ENCODE data around the gene KCNK6. TPM values are rescaled to one million over a fixed set of nuclear protein-coding genes. Genes with fewer than 3 reads are reported as not detected.
"Not testable (repeated sequence)": the region's sequence is repeated elsewhere in the genome, so short reads cannot be mapped to it uniquely, and the experiment has no call there.

KCNK6 gene
- total RNA-seq, 2 donors from 2014 or later = 8.6 to 13.8 TPM

DNA sequence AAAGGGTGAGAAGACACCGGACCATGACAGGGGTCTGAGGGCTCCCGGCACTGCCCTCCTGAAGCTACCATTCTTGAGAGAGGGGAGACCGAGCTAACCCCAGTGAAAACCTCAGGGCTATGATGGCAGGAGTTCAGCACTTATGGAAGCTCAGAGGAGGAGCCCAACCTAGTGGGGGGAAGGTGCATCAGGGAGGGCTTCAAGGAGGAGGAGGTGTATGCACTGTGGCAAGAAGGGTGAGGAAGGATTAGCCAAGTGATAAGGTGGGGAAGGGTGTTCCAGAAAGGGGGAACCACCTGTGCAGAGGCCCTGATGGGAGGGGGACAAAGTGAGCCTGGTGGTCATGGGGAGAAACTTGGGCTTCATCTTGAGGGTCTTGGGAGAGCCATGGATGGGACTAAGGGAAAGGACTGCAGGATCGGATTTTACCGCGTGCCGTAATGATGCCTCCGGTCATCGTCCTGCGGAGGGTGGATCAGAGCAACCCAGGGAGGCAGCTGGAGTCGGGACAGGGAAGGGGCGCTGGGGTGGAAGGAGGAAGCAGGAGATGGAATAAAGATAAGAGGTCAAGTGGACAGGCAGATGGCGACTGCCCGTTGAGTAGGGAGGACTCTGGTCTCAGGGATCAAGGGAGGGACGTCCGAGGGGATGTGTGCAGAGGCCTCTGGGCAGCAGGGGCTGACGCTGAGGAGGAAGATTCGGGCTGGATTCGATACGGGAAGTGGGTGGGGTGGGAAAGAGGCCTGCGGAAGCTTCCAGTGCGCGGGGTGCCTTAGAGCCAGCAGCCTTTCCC lies 41.4 kb downstream of the KCNK6 start:
- no peak for TF ChIP-seq POLR2A (IDR thresholded peaks at IDR 0.05)
- TF ChIP-seq, protein P1, sequence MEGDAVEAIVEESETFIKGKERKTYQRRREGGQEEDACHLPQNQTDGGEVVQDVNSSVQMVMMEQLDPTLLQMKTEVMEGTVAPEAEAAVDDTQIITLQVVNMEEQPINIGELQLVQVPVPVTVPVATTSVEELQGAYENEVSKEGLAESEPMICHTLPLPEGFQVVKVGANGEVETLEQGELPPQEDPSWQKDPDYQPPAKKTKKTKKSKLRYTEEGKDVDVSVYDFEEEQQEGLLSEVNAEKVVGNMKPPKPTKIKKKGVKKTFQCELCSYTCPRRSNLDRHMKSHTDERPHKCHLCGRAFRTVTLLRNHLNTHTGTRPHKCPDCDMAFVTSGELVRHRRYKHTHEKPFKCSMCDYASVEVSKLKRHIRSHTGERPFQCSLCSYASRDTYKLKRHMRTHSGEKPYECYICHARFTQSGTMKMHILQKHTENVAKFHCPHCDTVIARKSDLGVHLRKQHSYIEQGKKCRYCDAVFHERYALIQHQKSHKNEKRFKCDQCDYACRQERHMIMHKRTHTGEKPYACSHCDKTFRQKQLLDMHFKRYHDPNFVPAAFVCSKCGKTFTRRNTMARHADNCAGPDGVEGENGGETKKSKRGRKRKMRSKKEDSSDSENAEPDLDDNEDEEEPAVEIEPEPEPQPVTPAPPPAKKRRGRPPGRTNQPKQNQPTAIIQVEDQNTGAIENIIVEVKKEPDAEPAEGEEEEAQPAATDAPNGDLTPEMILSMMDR (IDR thresholded peaks at IDR 0.05) = no peak
- ATAC-seq (no peak), DNase-seq (no peak)
- H3K27ac ChIP-seq = no peak overlapping the region
- intact Hi-C loops (cut with DNase I) = no loop called here
- H3K9me3 ChIP-seq = no peaks in the 10 kb centered on the region
- WGBS, 2 donors = 14 to 20% methylated on average over 21 to 23 of the region's 23 CpGs
- peaks cover 15% of the 10 kb centered on the region for H3K4me1 ChIP-seq
- H3K36me3 ChIP-seq (replicated peaks in 1 of 2; ENCODE audit: insufficient read depth in 1 of 2, low read depth in 2 of 2) = no peaks in the 10 kb centered on the region
- H3K4me3 ChIP-seq = no peak overlapping the region
- H3K27me3 ChIP-seq = peaks cover 0 to 5% of the 10 kb centered on the region in 2 donors

DNA sequence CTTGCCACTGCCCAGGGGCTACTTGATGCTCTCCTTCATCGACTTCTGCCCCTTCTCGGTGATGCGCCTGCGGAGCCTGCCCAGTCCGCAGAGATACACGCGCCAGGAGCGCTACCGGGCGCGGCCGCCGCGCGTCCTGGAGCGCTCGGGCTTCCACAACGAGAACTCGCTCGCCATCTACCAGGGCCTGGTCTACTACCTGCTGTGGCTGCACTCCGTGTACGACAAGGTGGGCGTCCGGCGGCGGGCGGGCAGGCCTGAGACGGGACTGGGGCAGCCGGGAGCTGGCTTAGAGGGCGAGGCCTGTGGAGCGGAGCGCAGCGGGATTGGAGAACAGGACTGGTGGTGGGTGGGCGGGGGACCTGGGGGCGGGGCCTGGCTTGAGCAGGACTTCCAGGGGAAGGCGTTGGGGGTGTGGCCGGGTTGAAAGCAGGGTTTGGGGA lies 42.0 kb downstream of the KCNK6 start:
- Histone ChIP-seq H3K4me1 (peaks cover 15% of the 10 kb centered on the region), H3K36me3 (replicated peaks in 1 of 2; ENCODE audit: insufficient read depth in 1 of 2, low read depth in 2 of 2) (no peaks in the 10 kb centered on the region), H3K9me3 (no peaks in the 10 kb centered on the region), H3K27me3 (peaks cover 0 to 5% of the 10 kb centered on the region in 2 donors), H3K27ac (peak overlapping the region in 1 of 4 donors; percentile 64), H3K4me3 (peak overlapping the region; percentile 28 to 57)
- DNase-seq (peak; percentile 60 to 83 (median 78)), ATAC-seq (peak; percentile 88)
- WGBS, 2 donors = 0% methylated on average over 5 to 33 of the region's 37 CpGs
- intact Hi-C loops (cut with DNase I) = no loop called here
- TF ChIP-seq POLR2A (IDR thresholded peaks at IDR 0.05) = no peak
- TF ChIP-seq, protein P1 (IDR thresholded peaks at IDR 0.05) = peak in 6 of 7 experiments; percentile 11 to 56 (median 26)

DNA sequence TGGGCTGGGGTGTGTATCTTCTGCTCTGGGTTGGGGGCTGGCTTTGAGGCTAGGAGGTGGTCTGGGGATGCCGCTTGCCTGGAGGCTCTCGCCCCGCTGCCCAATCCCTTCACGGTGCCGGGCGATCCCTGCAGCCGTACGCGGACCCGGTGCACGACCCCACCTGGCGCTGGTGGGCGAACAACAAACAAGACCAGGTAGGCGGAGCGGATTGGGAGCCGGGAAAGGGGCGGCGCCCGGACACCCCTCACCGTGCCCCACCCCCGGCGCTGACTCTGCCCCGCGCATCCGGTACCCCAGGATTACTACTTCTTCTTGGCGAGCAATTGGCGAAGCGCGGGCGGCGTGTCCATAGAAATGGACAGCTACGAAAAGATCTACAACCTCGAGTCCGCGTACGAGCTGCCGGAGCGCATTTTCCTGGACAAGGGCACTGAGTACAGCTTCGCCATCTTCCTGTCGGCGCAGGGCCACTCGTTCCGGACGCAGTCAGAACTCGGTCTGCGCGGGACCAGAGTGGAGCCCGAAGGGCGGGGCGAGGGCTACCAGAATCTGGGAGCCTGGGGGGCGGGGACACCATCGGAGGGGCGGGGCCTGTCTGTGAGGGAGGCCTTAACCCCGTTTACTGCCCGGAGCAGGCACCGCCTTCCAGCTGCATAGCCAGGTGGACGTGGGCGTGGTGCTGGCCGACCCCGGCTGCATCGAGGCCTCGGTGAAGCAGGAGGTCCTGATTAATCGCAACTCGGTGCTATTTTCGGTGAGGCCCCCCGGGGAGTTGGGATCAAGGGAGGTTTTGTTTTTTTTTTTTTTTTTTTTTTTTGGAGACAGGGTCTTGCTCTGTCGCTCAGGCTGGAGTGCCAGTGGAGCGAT lies 42.7 kb downstream of the KCNK6 start:
- DNase-seq (peak; percentile 73 to 85 (median 82)), ATAC-seq (peak; percentile 64)
- H3K36me3 ChIP-seq (replicated peaks in 1 of 2; ENCODE audit: insufficient read depth in 1 of 2, low read depth in 2 of 2) = no peaks in the 10 kb centered on the region
- WGBS, 2 donors = 2 to 5% methylated on average over 14 to 61 of the region's 68 CpGs
- peaks cover 15% of the 10 kb centered on the region for H3K4me1 ChIP-seq
- H3K27me3 ChIP-seq = peaks cover 0 to 5% of the 10 kb centered on the region in 2 donors
- H3K9me3 ChIP-seq = no peaks in the 10 kb centered on the region
- peak overlapping the region; percentile 28 to 57 for H3K4me3 ChIP-seq
- TF ChIP-seq, protein P1 (IDR thresholded peaks at IDR 0.05) = no peak
- TF ChIP-seq POLR2A (IDR thresholded peaks at IDR 0.05) = peak in 1 of 3 donors; percentile 14
- intact Hi-C loops (cut with DNase I) = no loop called here
- peak overlapping the region in 2 of 4 donors; percentile 22 to 64 for H3K27ac ChIP-seq

DNA sequence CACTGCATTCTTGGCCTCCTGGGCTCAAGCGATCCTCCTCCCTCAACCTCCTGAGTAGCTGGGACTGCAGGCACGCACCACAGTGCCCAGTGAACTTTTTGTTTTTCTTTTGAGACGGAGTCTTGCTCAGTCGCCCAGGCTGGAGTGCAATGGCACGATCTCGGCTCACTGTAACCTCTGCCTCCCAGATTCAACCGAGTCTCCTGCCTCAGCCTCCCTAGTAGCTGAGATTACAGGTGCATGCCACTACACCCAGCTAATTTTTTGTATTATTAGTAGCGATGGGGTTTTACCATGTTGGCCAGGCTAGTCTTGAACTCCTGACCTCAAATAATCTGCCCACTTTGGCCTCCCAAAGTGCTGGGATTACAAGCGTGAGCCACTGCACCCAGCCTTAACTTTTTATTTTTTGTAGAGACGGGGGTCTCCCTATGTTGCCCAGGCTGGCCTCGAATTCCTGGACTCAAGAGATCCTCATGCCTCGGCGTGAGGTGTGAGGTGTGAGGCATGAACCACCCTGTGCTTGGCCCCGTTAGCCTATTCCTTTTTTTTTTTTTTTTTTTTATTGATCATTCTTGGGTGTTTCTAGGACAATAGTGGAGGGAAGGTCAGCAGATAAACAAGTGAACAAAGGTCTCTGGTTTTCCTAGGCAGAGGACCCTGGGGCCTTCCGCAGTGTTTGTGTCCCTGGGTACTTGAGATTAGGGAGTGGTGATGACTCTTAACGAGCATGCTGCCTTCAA lies 43.5 kb downstream of the KCNK6 start:
- intact Hi-C loops (cut with DNase I); H3K27ac ChIP-seq; H3K27me3 ChIP-seq; H3K4me3 ChIP-seq; ATAC-seq; H3K9me3 ChIP-seq; H3K36me3 ChIP-seq (replicated peaks in 1 of 2; ENCODE audit: insufficient read depth in 1 of 2, low read depth in 2 of 2); DNase-seq: not testable (repeated sequence)
- 59 to 71% methylated on average over 14 of the region's 16 CpGs for WGBS, 2 donors
- H3K4me1 ChIP-seq = peaks cover 15% of the 10 kb centered on the region

Measured in body of pancreas (tissue), 4 donors.